H9 (cell line): ENCODE measurements around the gene NYAP2. TPM values are rescaled to one million over a fixed set of nuclear protein-coding genes. Genes with fewer than 3 reads are reported as not detected.

ENCODE experiments used
- DNase-seq: peaks from one replicate; pipeline ENCODE4 v3.0.0-alpha.2; 2017
- H2AFZ ChIP-seq: one replicate; pipeline ENCODE4 v1.6.1; 2013; ENCODE audit warnings: mild to moderate bottlenecking, low read length, control low read depth, moderate library complexity
- H2AK5ac ChIP-seq: 2 replicates; pipeline ENCODE4 v1.6.1; 2013; ENCODE audit warnings: low read length, control low read depth, mixed read lengths; ENCODE audit not compliant: insufficient read length
- H2BK120ac ChIP-seq: one replicate; pipeline ENCODE4 v1.6.1; 2013; ENCODE audit warnings: low read depth, mild to moderate bottlenecking, low read length, control low read depth, inconsistent platforms; ENCODE audit not compliant: poor library complexity, severe bottlenecking
- H2BK12ac ChIP-seq: 2 replicates; pipeline ENCODE4 v1.6.1; 2013; ENCODE audit warnings: low read length, control low read depth, mixed read lengths, low read depth; ENCODE audit not compliant: insufficient read length
- H2BK15ac ChIP-seq: 2 replicates; pipeline ENCODE4 v1.6.1; 2013; ENCODE audit warnings: low read depth, low read length, control low read depth
- H2BK20ac ChIP-seq: one replicate; pipeline ENCODE4 v1.6.1; 2013; ENCODE audit warnings: low read depth, mild to moderate bottlenecking, low read length, control low read depth, inconsistent platforms; ENCODE audit not compliant: poor library complexity, severe bottlenecking
- H2BK5ac ChIP-seq: 2 replicates; pipeline ENCODE4 v1.6.1; 2013; ENCODE audit warnings: low read length, control low read depth, mixed read lengths; ENCODE audit not compliant: insufficient read length
- H3K14ac ChIP-seq: 2 replicates; pipeline ENCODE4 v1.6.1; 2013; ENCODE audit warnings: low read length, control low read depth; ENCODE audit not compliant: insufficient read depth
- H3K18ac ChIP-seq: 2 replicates; pipeline ENCODE4 v1.6.1; 2013; ENCODE audit warnings: low read depth, mild to moderate bottlenecking, mixed read lengths, low read length, control low read depth; ENCODE audit not compliant: insufficient read length
- H3K23ac ChIP-seq: 2 replicates; pipeline ENCODE4 v1.6.1; 2013; ENCODE audit warnings: low read length, control low read depth, mixed read lengths, low read depth; ENCODE audit not compliant: insufficient read length
- H3K23me2 ChIP-seq: 2 replicates; pipeline ENCODE4 v1.6.1; 2013; ENCODE audit warnings: low read depth, mild to moderate bottlenecking, mixed read lengths, low read length, control low read depth; ENCODE audit not compliant: insufficient read length, poor library complexity, severe bottlenecking
- H3K27ac ChIP-seq: 2 replicates; pipeline ENCODE4 v1.5.1; 2013; ENCODE audit warnings: low read length, control low read depth, mixed read lengths, low read depth; ENCODE audit not compliant: insufficient read length
- H3K27me3 ChIP-seq: 2 replicates; pipeline ENCODE4 v1.6.1; 2013; ENCODE audit warnings: low read length, control low read depth, inconsistent platforms; ENCODE audit not compliant: insufficient read depth
- H3K4ac ChIP-seq: 2 replicates; pipeline ENCODE4 v1.6.1; 2013; ENCODE audit warnings: low read depth, mild to moderate bottlenecking, control low read depth, inconsistent platforms, low read length, moderate library complexity
- H3K4me1 ChIP-seq: 2 replicates; pipeline ENCODE4 v1.6.1; 2013; ENCODE audit warnings: low read length, control low read depth, inconsistent platforms; ENCODE audit not compliant: insufficient read depth
- H3K4me2 ChIP-seq: 2 replicates; pipeline ENCODE4 v1.6.1; 2013; ENCODE audit warnings: low read length, control low read depth, mixed read lengths; ENCODE audit not compliant: insufficient read length, insufficient read depth
- H3K56ac ChIP-seq: 2 replicates; pipeline ENCODE4 v1.6.1; 2013; ENCODE audit warnings: low read depth, mild to moderate bottlenecking, mixed read lengths, low read length, control low read depth; ENCODE audit not compliant: insufficient read length
- H3K79me1 ChIP-seq: 2 replicates; pipeline ENCODE4 v1.6.1; 2013; ENCODE audit warnings: low read depth, mild to moderate bottlenecking, moderate library complexity, low read length, control low read depth, inconsistent platforms; ENCODE audit not compliant: insufficient read depth, poor library complexity, severe bottlenecking
- H3K79me2 ChIP-seq: 2 replicates; pipeline ENCODE4 v1.6.1; 2013; ENCODE audit warnings: low read length, control low read depth, inconsistent platforms; ENCODE audit not compliant: insufficient read depth
- H3K9ac ChIP-seq: 2 replicates; pipeline ENCODE4 v1.6.1; 2013; ENCODE audit warnings: low read length, control low read depth, mixed read lengths; ENCODE audit not compliant: insufficient read length; ENCODE audit errors: extremely low read depth
- H3K9me3 ChIP-seq: one replicate; pipeline ENCODE4 v1.6.1; 2013; ENCODE audit warnings: low read depth, low read length, inconsistent platforms; ENCODE audit not compliant: control insufficient read depth
- H3T11ph ChIP-seq: one replicate; pipeline ENCODE4 v1.6.1; 2013; ENCODE audit warnings: mild to moderate bottlenecking, low read length, control low read depth, inconsistent platforms
- H4K20me1 ChIP-seq: one replicate; pipeline ENCODE4 v1.6.1; 2013; ENCODE audit not compliant: control insufficient read depth, insufficient read length, insufficient read depth
- H4K5ac ChIP-seq: 2 replicates; pipeline ENCODE4 v1.6.1; 2013; ENCODE audit warnings: low read depth, mild to moderate bottlenecking, mixed read lengths, low read length, control low read depth; ENCODE audit not compliant: insufficient read length
- H4K8ac ChIP-seq: replicated peaks from 2 replicates; pipeline ENCODE4 v1.6.1; 2013; ENCODE audit warnings: low read length, control low read depth, mixed read lengths, low read depth; ENCODE audit not compliant: insufficient read length
- H4K91ac ChIP-seq: 2 replicates; pipeline ENCODE4 v1.6.1; 2013; ENCODE audit warnings: low read depth, mild to moderate bottlenecking, moderate library complexity, mixed read lengths, low read length, control low read depth; ENCODE audit not compliant: insufficient read length
- H3K27ac Mint-ChIP-seq, 3 experiments: 2 replicates in 2 of 3; 3 replicates in 1 of 3; pipeline ENCODE4 v1.8.0; 2020 to 2021; ENCODE audit warnings: mixed read lengths in 3 of 3, mild to moderate bottlenecking in 1 of 3, moderate library complexity in 1 of 3
- H3K27me3 Mint-ChIP-seq: 2 replicates; pipeline ENCODE4 v1.8.0; 2021; ENCODE audit warnings: low read depth, mild to moderate bottlenecking, moderate library complexity, mixed read lengths
- H3K36me3 Mint-ChIP-seq, 3 experiments: 2 replicates in 2 of 3; 3 replicates in 1 of 3; pipeline ENCODE4 v1.8.0; 2020 to 2021; ENCODE audit warnings: low read depth in 3 of 3, mixed read lengths in 3 of 3; ENCODE audit not compliant: insufficient read depth in 1 of 3
- H3K4me1 Mint-ChIP-seq, 2 experiments: 2 replicates each; pipeline ENCODE4 v1.8.0; 2020; ENCODE audit warnings: mixed read lengths in 2 of 2
- H3K4me3 Mint-ChIP-seq, 2 experiments: 2 replicates in 1 of 2; 3 replicates in 1 of 2; pipeline ENCODE4 v1.8.0; 2020 to 2021; ENCODE audit warnings: mild to moderate bottlenecking in 2 of 2, mixed read lengths in 2 of 2, moderate library complexity in 1 of 2
- H3K9me3 Mint-ChIP-seq, 2 experiments: 2 replicates in 1 of 2; 3 replicates in 1 of 2; pipeline ENCODE4 v1.8.0; 2020; ENCODE audit warnings: mild to moderate bottlenecking in 2 of 2, mixed read lengths in 2 of 2, moderate library complexity in 1 of 2
- WGBS: extraction: QIAGEN DNeasy Blood & Tissue Kit; methylation state at CpG from one replicate; pipeline ENCODE4 v1.1.7; 2013; ENCODE audit warnings: missing lambda C conversion rate, low lambda C conversion rate, mixed read lengths; ENCODE audit not compliant: insufficient read length; ENCODE audit errors: extremely low coverage; 5-methylcytosine and 5-hydroxymethylcytosine counted together
- total RNA-seq: library from RNA; stranded (reverse); gene quantifications from 2 replicates; pipeline ENCODE4 v1.2.1, GENCODE V29; 2021
- TF ChIP-seq, protein P1 (sequence below): fragments of 200-600 bp; sonication (generic); conservative IDR thresholded peaks from 3 replicates; pipeline ENCODE4 v1.8.0; 2021; ENCODE audit warnings: antibody characterized with exemption, mild to moderate bottlenecking

NYAP2 gene
- total RNA-seq, 1 experiment from 2014 or later: not detected

DNA sequence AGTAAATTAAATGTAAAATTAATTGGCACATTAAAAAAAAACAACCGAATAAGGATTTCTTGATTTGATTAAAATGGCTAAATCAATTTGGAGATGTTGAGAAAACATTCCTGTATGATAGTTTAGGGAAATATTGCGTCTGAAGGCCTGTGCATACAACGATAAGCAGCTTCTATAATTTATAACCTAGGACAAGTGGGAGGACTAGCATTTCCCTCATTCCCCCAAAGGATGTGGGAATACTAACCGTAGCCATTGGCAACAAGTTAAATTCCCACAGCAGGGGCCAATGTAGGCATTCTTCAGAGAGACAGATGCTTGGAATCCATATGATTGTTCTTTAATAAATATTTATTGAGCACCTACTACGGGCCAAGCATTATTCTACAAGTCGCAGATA lies 134.5 kb downstream of the NYAP2 start:
- no peak overlapping the region for H3K14ac ChIP-seq
- H3K4ac ChIP-seq: no peak overlapping the region
- H3K9me3 ChIP-seq: no peaks in the 10 kb centered on the region
- H3T11ph ChIP-seq: no peak overlapping the region
- H3K4me1 Mint-ChIP-seq: no peaks in the 10 kb centered on the region
- no peak overlapping the region for H4K91ac ChIP-seq
- no peaks in the 10 kb centered on the region for H4K20me1 ChIP-seq
- no peak overlapping the region for H2AFZ ChIP-seq
- H3K27ac Mint-ChIP-seq: no peak overlapping the region
- no peak overlapping the region for H3K23ac ChIP-seq
- H2BK15ac ChIP-seq: no peak overlapping the region
- no peaks in the 10 kb centered on the region for H3K27me3 ChIP-seq
- no peak overlapping the region for H4K8ac ChIP-seq
- 0 out of 7 replicates have a peak, but pooled peaks cover 0 to 3% (median 0%) of the 10 kb centered on the region in 3 experiments for H3K36me3 Mint-ChIP-seq
- H2BK5ac ChIP-seq: no peak overlapping the region
- H3K4me3 Mint-ChIP-seq: no peak overlapping the region
- no peaks in the 10 kb centered on the region for H3K4me1 ChIP-seq
- no peak overlapping the region for H3K9ac ChIP-seq
- H2BK20ac ChIP-seq: no peak overlapping the region
- DNase-seq: no peak
- H2AK5ac ChIP-seq: no peak overlapping the region
- peaks cover 2 to 5% of the 10 kb centered on the region in 2 experiments; a peak in 3 of 5 replicates for H3K9me3 Mint-ChIP-seq
- no peak overlapping the region for H3K18ac ChIP-seq
- no peaks in the 10 kb centered on the region for H3K23me2 ChIP-seq
- TF ChIP-seq, protein P1, sequence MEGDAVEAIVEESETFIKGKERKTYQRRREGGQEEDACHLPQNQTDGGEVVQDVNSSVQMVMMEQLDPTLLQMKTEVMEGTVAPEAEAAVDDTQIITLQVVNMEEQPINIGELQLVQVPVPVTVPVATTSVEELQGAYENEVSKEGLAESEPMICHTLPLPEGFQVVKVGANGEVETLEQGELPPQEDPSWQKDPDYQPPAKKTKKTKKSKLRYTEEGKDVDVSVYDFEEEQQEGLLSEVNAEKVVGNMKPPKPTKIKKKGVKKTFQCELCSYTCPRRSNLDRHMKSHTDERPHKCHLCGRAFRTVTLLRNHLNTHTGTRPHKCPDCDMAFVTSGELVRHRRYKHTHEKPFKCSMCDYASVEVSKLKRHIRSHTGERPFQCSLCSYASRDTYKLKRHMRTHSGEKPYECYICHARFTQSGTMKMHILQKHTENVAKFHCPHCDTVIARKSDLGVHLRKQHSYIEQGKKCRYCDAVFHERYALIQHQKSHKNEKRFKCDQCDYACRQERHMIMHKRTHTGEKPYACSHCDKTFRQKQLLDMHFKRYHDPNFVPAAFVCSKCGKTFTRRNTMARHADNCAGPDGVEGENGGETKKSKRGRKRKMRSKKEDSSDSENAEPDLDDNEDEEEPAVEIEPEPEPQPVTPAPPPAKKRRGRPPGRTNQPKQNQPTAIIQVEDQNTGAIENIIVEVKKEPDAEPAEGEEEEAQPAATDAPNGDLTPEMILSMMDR: no peak
- H3K79me2 ChIP-seq: no peaks in the 10 kb centered on the region
- H3K27ac ChIP-seq: no peak overlapping the region
- no peak overlapping the region for H2BK12ac ChIP-seq
- no peak overlapping the region for H4K5ac ChIP-seq
- no peaks in the 10 kb centered on the region for H3K27me3 Mint-ChIP-seq
- no peak overlapping the region for H2BK120ac ChIP-seq
- no peaks in the 10 kb centered on the region for H3K79me1 ChIP-seq
- whole genome bisulfite sequencing: no CpG with 5 or more reads among the region's 6 CpGs
- no peak overlapping the region for H3K4me2 ChIP-seq
- H3K56ac ChIP-seq: no peak overlapping the region
